PC-3 (cell line): ENCODE measurements around the gene IL36B. TPM values are rescaled to one million over a fixed set of nuclear protein-coding genes. Genes with fewer than 3 reads are reported as not detected.
"Not testable (repeated sequence)": the region's sequence is repeated elsewhere in the genome, so short reads cannot be mapped to it uniquely, and the experiment has no call there.

ENCODE experiments used
- ATAC-seq: fragments of 200-7000 bp; cut with Tn5 transposase; 2 replicates; pipeline ENCODE4 v1.9.1; 2020; ENCODE audit warnings: mild to moderate bottlenecking, moderate library complexity
- BruUV-seq: library from RNA; stranded (reverse); fragments of 400-500 nt; replicated peaks from 2 replicates; lab custom pipeline; 2021; lab: Mats Ljungman, UMichigan
- CTCF ChIA-PET: fragments of 300-600 bp; sonication (Branson Sonifier 250); formaldehyde crosslinking; loops from one replicate; lab custom pipeline; 2022; ENCODE audit warnings: antibody characterized with exemption; lab: Charles Lee
- POLR2A ChIA-PET: fragments of 300-600 bp; sonication (Branson Sonifier 250); formaldehyde crosslinking; loops from one replicate; lab custom pipeline; 2022; ENCODE audit warnings: antibody characterized with exemption; ENCODE audit not compliant: unreplicated experiment; lab: Charles Lee
- DNase-seq: peaks from one replicate; pipeline ENCODE4 v3.0.0-alpha.2; 2015
- H2AFZ ChIP-seq: fragments of 300-600 bp; sonication (generic); 2 replicates; pipeline ENCODE4 v1.6.0; 2016; ENCODE audit warnings: antibody characterized with exemption, low read length
- H3F3A ChIP-seq: fragments of 300-600 bp; sonication (generic); one replicate; pipeline ENCODE4 v1.6.0; 2017; ENCODE audit warnings: antibody characterized with exemption, low read length, control low read depth, mild to moderate bottlenecking; ENCODE audit not compliant: unreplicated experiment
- H3K27ac ChIP-seq: fragments of 300-600 bp; sonication (generic); 2 replicates; pipeline ENCODE4 v1.5.1; 2016; ENCODE audit warnings: mild to moderate bottlenecking, low read length
- H3K27me3 ChIP-seq: fragments of 300-600 bp; sonication (generic); 2 replicates; pipeline ENCODE4 v1.6.1; 2016; ENCODE audit warnings: low read length, mixed read lengths
- H3K36me3 ChIP-seq: fragments of 300-600 bp; sonication (generic); 2 replicates; pipeline ENCODE4 v1.6.1; 2016; ENCODE audit warnings: low read depth, mixed run types, low read length, mixed read lengths
- H3K4me1 ChIP-seq: fragments of 300-600 bp; sonication (generic); 2 replicates; pipeline ENCODE4 v1.5.1; 2016; ENCODE audit warnings: low read length; ENCODE audit not compliant: insufficient read depth
- H3K4me2 ChIP-seq: fragments of 300-600 bp; sonication (generic); 2 replicates; pipeline ENCODE4 v1.6.0; 2016; ENCODE audit warnings: low read length
- H3K4me3 ChIP-seq: fragments of 300-600 bp; sonication (generic); 2 replicates; pipeline ENCODE4 v1.5.1; 2016; ENCODE audit warnings: mild to moderate bottlenecking, low read length, mixed read lengths
- H3K79me2 ChIP-seq: fragments of 300-600 bp; sonication (generic); 2 replicates; pipeline ENCODE4 v1.6.1; 2017; ENCODE audit warnings: low read length, mixed read lengths
- H3K9ac ChIP-seq: fragments of 300-600 bp; sonication (generic); 2 replicates; pipeline ENCODE4 v1.6.0; 2016; ENCODE audit warnings: mild to moderate bottlenecking, low read length
- H3K9me2 ChIP-seq: fragments of 300-600 bp; sonication (generic); replicated peaks from 2 replicates; pipeline ENCODE4 v1.6.1; 2016; ENCODE audit warnings: mixed run types, low read length, mixed read lengths
- H3K9me3 ChIP-seq: fragments of 300-600 bp; sonication (generic); 2 replicates; pipeline ENCODE4 v1.6.1; 2016; ENCODE audit warnings: low read length, mixed read lengths
- H4K20me1 ChIP-seq: fragments of 300-600 bp; sonication (generic); 2 replicates; pipeline ENCODE4 v1.6.1; 2016; ENCODE audit warnings: low read length, mixed read lengths
- EZH2 ChIP-seq: fragments of 300-600 bp; sonication (generic); IDR thresholded peaks from one replicate; pipeline ENCODE4 v1.6.1; 2017; ENCODE audit warnings: antibody characterized with exemption, mild to moderate bottlenecking, low read length; ENCODE audit not compliant: unreplicated experiment
- EZH2phosphoT487 ChIP-seq: fragments of 300-600 bp; sonication (generic); IDR thresholded peaks from 2 replicates; pipeline ENCODE4 v1.6.1; 2018; ENCODE audit warnings: mild to moderate bottlenecking, antibody characterized with exemption, low read length, borderline replicate concordance
- intact Hi-C: fragments of 100-400 bp; cut with micrococcal nuclease; formaldehyde crosslinking; loops from 2 replicates; pipeline ENCODE4 v1.9.0; 2023
- total RNA-seq: library from RNA; depleted of rRNA; stranded (reverse); fragments of >200 nt; gene quantifications from 2 replicates; pipeline ENCODE4 v1.2.3, GENCODE V29; 2014
- TF ChIP-seq, protein P1 (sequence below): fragments of 300-600 bp; sonication (generic); conservative IDR thresholded peaks from 2 replicates; pipeline ENCODE4 v1.5.1; 2017; ENCODE audit warnings: antibody characterized with exemption, low read depth, mild to moderate bottlenecking, low read length

Gene IL36B
- total RNA-seq, 1 experiment from 2014 or later: not detected

DNA sequence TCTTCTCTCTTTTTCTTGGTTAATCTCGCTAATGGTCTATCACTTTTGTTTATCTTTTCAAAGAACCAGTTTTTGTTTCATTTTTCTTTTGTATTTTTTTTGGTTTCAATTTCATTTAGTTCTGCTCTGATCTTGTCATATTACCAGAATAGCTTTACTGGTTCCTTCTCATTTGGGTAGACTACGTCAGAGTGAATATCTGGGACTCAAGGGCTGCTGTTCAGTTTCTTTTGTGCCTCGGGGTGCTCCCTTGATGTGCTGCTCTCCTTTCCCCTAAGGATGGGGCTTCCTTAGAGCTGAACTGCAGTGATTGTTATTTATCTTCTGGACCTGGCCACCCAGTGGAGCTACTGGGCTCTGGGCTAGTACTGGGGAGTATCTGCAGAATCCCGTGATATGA, 45.4 kb upstream of the IL36B start:
- Histone ChIP-seq H4K20me1 (no peaks in the 10 kb centered on the region), H3F3A (no peaks in the 10 kb centered on the region), H2AFZ (no peak overlapping the region), H3K9ac (no peak overlapping the region), H3K4me1 (no peaks in the 10 kb centered on the region), H3K4me3 (no peak overlapping the region), H3K9me3 (no peaks in the 10 kb centered on the region), H3K36me3 (no peaks in the 10 kb centered on the region), H3K27me3 (no peaks in the 10 kb centered on the region), H3K4me2 (no peak overlapping the region), H3K9me2 (no peaks in the 10 kb centered on the region), H3K79me2 (no peaks in the 10 kb centered on the region), H3K27ac (no peak overlapping the region)
- CTCF ChIA-PET: no interaction called here
- TF ChIP-seq EZH2phosphoT487 (no peak), EZH2 (no peak)
- TF ChIP-seq, protein P1, sequence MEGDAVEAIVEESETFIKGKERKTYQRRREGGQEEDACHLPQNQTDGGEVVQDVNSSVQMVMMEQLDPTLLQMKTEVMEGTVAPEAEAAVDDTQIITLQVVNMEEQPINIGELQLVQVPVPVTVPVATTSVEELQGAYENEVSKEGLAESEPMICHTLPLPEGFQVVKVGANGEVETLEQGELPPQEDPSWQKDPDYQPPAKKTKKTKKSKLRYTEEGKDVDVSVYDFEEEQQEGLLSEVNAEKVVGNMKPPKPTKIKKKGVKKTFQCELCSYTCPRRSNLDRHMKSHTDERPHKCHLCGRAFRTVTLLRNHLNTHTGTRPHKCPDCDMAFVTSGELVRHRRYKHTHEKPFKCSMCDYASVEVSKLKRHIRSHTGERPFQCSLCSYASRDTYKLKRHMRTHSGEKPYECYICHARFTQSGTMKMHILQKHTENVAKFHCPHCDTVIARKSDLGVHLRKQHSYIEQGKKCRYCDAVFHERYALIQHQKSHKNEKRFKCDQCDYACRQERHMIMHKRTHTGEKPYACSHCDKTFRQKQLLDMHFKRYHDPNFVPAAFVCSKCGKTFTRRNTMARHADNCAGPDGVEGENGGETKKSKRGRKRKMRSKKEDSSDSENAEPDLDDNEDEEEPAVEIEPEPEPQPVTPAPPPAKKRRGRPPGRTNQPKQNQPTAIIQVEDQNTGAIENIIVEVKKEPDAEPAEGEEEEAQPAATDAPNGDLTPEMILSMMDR: no peak
- DNase-seq (no peak), ATAC-seq (no peak)
- no TSS peak for BruUV-seq
- POLR2A ChIA-PET: no interaction called here
- intact Hi-C loops: no loop called here

DNA sequence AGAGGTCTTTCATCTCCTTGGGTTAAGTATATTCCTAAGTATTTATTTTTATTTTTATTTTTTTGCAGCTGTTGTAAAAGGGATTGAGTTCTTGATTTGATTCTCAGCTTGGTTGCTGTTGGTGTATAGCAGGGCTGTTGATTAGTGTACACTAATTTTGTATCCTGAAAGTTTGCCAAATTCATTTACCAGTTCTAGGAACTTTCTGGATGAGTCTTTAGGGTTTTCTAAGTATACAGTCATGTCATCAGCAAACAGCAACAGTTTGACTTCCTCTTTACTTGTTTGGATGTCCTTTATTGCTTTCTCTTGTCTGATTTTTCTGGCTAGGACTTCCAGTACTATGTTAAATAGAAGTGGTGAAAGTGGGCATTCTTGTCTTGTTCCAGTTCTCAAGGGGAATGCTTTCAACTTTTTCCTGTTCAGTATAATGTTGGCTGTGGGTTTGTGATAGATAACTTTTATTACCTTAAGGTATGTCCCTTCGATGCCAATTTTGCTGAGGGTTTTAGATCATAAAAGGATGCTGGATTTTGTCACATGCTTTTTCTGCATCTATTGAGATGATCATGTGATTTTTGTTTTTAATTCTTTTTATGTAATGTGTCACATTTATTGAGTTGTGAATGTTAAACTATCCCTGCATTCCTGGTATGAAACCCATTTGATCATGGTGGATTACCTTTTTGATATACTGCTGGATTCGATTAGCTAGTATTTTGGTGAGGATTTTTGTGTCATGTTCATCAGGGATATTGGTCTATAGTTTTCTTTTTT, 44.4 kb upstream of the IL36B start:
- intact Hi-C loops, CTCF ChIA-PET: not testable (repeated sequence)

DNA sequence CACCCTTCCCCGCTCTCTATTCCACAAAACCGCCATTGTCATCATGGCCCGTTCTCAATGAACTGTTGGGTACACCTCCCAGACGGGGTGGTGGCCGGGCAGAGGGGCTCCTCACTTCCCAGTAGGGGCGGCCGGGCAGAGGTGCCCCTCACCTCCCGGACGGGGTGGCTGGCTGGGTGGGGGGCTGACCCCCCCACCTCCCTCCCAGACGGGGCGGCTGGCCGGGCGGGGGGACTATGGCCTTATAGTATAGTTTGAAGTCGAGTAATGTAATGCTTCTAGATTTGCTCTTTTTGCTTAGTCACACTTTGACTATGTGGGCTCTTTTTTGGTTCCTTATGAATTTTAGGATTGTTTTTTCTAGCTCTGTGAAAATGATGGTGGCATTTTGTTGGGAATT, 43.6 kb upstream of the IL36B start:
- H3K4me1 ChIP-seq, H3K79me2 ChIP-seq, H3K27ac ChIP-seq, H3K4me2 ChIP-seq, H3F3A ChIP-seq, BruUV-seq, intact Hi-C loops, H3K9me2 ChIP-seq, H3K9me3 ChIP-seq, H3K36me3 ChIP-seq, H3K9ac ChIP-seq, H3K27me3 ChIP-seq, H2AFZ ChIP-seq, CTCF ChIA-PET, H3K4me3 ChIP-seq, ATAC-seq, DNase-seq, POLR2A ChIA-PET, H4K20me1 ChIP-seq: not testable (repeated sequence)

More for the DNA sequence above, 44.4 kb upstream of the IL36B start:
- H2AFZ ChIP-seq, POLR2A ChIA-PET, ATAC-seq, H3K4me2 ChIP-seq, DNase-seq, H3K9me2 ChIP-seq, H4K20me1 ChIP-seq, H3K4me1 ChIP-seq, H3K79me2 ChIP-seq, H3K36me3 ChIP-seq, H3K4me3 ChIP-seq, H3K9me3 ChIP-seq, H3K27ac ChIP-seq, H3K27me3 ChIP-seq, H3K9ac ChIP-seq, H3F3A ChIP-seq, BruUV-seq: not testable (repeated sequence)

DNA sequence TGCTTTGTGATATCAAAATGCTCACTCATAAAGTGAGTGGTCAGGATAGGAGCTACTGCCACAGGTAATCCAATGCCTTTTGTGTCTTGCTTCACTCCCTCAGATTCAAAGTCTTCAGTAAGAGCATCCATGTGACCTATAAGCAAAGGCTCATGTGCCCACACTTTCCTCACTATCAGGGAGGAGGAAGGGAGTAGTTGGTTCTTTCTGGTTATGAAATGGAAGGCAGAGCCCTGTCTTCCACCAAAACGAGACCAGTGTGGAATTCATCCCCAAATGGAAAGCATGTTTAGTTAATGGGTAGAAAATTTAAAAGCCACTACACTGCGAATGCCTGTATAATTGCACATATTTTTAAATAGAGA, 40.9 kb upstream of the IL36B start:
- TF ChIP-seq EZH2 (no peak), EZH2phosphoT487 (no peak)
- TF ChIP-seq, protein P1: no peak
- H3K9ac ChIP-seq: no peak overlapping the region
- no peaks in the 10 kb centered on the region for H3K36me3 ChIP-seq
- no peak overlapping the region for H3K27ac ChIP-seq
- no peaks in the 10 kb centered on the region for H3K27me3 ChIP-seq
- ChIA-PET CTCF (interaction anchor here (0.6 kb wide), 1 partner anchor 1211 kb away, joined by 11 read pairs; no protein-coding TSS in a partner anchor), POLR2A (no interaction called here)
- H3K9me3 ChIP-seq: no peaks in the 10 kb centered on the region
- no peaks in the 10 kb centered on the region for H3K79me2 ChIP-seq
- DNase-seq (no peak), ATAC-seq (no peak)
- H3K4me3 ChIP-seq: no peak overlapping the region
- no peak overlapping the region for H3K4me2 ChIP-seq
- no TSS peak for BruUV-seq
- H4K20me1 ChIP-seq: no peaks in the 10 kb centered on the region
- no peak overlapping the region for H2AFZ ChIP-seq
- no peaks in the 10 kb centered on the region for H3F3A ChIP-seq
- H3K4me1 ChIP-seq: no peaks in the 10 kb centered on the region
- intact Hi-C loops: no loop called here
- H3K9me2 ChIP-seq: no peaks in the 10 kb centered on the region
